ENCODE measurements around the gene ELOVL3.
A peak's percentile ranks its signal among the peaks of the same experiment; 100 is the strongest.
"Not testable (repeated sequence)": the region's sequence is repeated elsewhere in the genome, so short reads cannot be mapped to it uniquely, and the experiment has no call there.

The ELOVL3 gene

GRCh38 chr10:102225646-102226541, at the start of gene ELOVL3:
TSS of gene ELOVL3 (plus strand) at chr10:102226299. CDS start at chr10:102226549, 250 bp downstream.
- ChIA-PET CTCF (interaction anchor here (0.7 to 17.7 kb wide), 13 partner anchors 10 to 358 kb away, joined by 3 to 942 read pairs (median 6); partner anchors contain the start of genes FBXL15, NFKB2 and PITX3), POLR2A (no interaction called here)
- TF ChIP-seq CTCF (IDR thresholded peaks at IDR 0.05; ENCODE audit: insufficient read depth, low read length, missing control alignments) = no peak
- peak; percentile 56 for DNase-seq (ENCODE audit: low read depth, low spot score)
- H3K4me3 ChIP-seq (ENCODE audit: low read depth, low read length) = peak within 1 kb of the TSS; percentile 45

DNA sequence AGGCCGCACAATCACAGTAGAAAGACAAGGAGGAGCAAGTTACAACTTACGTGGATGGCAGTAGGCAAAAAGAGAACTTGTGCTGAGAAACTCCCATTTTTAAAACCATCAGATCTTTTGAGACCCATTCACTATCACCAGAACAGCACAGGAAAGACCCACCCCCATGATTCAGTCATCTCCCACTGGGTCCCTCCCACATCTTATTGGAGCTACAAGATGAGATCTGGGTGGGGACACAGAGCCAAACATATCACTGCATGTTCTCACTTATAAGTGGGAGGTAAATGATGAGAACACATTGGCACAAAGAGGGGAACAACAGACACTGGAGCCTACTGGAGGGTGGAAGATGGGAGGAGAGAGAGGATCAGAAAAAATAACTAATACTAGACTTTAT, 41.5 kb upstream of the ELOVL3 start:
- H3K4me3 ChIP-seq (ENCODE audit: low read depth, low read length) = no peak overlapping the region
- ChIA-PET CTCF (interaction anchor here (0.7 to 1.0 kb wide), 3 partner anchors 10 to 209 kb away, joined by 3 read pairs; no protein-coding TSS in a partner anchor), POLR2A (no interaction called here)
- no peak for DNase-seq (ENCODE audit: low read depth, low spot score)
- no peak for TF ChIP-seq CTCF (IDR thresholded peaks at IDR 0.05; ENCODE audit: insufficient read depth, low read length, missing control alignments)

- no peak for DNase-seq (ENCODE audit: low read depth, low spot score)
- POLR2A ChIA-PET = no interaction called here
- CTCF ChIA-PET = interaction anchor here (0.7 to 1.0 kb wide), 3 partner anchors 11 to 208 kb away, joined by 3 read pairs; no protein-coding TSS in a partner anchor
Measured at GRCh38 chr10:102185272-102185671, 40.8 kb upstream of the ELOVL3 start.

GRCh38 chr10:102185811-102186527, 40.1 kb upstream of the ELOVL3 start:
- no peak for TF ChIP-seq CTCF (IDR thresholded peaks at IDR 0.05; ENCODE audit: insufficient read depth, low read length, missing control alignments)
- DNase-seq (ENCODE audit: low read depth, low spot score) = no peak
- ChIA-PET CTCF (interaction anchor here (2.6 kb wide), 1 partner anchor 16 kb away, joined by 17 read pairs; no protein-coding TSS in a partner anchor), POLR2A (no interaction called here)
- no peak overlapping the region for H3K4me3 ChIP-seq (ENCODE audit: low read depth, low read length)

More at GRCh38 chr10:102185272-102185671, 40.8 kb upstream of the ELOVL3 start:
- H3K4me3 ChIP-seq (ENCODE audit: low read depth, low read length) = no peak overlapping the region
- no peak for TF ChIP-seq CTCF (IDR thresholded peaks at IDR 0.05; ENCODE audit: insufficient read depth, low read length, missing control alignments)

GRCh38 chr10:102188298-102188940, 37.7 kb upstream of the ELOVL3 start:
- ChIA-PET CTCF (interaction anchor here (1.1 to 2.9 kb wide), 6 partner anchors 18 to 212 kb away, joined by 3 to 17 read pairs (median 4); partner anchors contain the start of gene ELOVL3), POLR2A (no interaction called here)
- no peak for DNase-seq (ENCODE audit: low read depth, low spot score)
- H3K4me3 ChIP-seq (ENCODE audit: low read depth, low read length) = no peak overlapping the region
- no peak for TF ChIP-seq CTCF (IDR thresholded peaks at IDR 0.05; ENCODE audit: insufficient read depth, low read length, missing control alignments)

DNA sequence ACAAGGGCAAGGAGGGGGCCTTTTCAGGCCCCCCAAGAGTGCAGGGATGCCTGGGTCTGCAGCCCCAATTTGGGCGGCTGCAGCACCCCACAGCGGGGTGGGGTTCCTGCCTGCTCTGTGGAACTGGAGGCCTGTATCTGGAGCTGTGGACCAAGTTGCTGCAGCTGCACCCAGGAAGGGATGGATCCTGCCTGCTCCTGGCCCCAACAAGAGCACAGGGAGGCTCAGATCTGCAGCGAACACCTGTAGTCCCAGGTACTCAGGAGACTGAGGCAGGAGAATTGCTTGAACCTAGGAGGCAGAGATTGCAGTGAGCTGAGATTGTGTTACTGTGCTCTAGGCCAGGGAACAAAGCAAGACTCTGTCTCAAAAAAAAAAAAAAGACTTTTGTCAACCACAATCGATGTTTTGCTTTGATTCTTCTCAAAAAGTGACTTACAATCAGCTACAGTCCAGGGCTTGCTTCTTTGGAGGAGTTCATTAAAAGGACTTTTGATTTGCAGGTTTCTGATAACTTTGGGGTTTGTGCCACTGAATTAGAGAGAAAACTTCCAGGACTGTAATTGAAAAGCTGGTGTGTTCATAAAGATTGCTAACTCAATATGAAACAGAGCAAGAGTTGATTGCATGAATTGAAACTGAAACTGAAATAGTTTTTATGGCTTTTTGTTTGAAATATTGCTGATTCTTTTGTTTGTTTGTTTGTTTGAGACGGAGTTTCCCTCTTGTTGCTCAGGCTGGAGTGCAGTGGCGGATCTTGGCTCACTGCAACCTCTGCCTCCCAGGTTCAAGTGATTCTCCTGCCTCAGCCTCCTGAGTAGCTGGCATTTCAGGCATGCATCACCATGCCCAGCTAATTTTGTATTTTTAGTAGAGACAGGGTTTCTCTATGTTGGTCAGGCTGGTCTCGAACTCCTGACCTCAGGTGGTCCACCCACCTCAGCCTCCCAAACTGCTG, 36.9 kb upstream of the ELOVL3 start:
- POLR2A ChIA-PET; H3K4me3 ChIP-seq (ENCODE audit: low read depth, low read length); DNase-seq (ENCODE audit: low read depth, low spot score): not testable (repeated sequence)
- CTCF ChIA-PET = interaction anchor here (1.0 to 2.9 kb wide), 5 partner anchors 20 to 163 kb away, joined by 3 to 10 read pairs (median 4); partner anchors contain the start of gene ELOVL3
